GM18526 (cell line): ENCODE measurements around the gene N4BP2L1.

Experiments
- POLR2A ChIP-seq: IDR thresholded peaks from 3 replicates; pipeline ENCODE4 v1.6.1; 2011; ENCODE audit not compliant: insufficient read length; ENCODE audit errors: extremely low read depth

Gene N4BP2L1

GRCh38 chr13:32446773-32447465, 19.0 kb upstream of the N4BP2L1 start:
- TF ChIP-seq POLR2A, result no peak

- no peak for TF ChIP-seq POLR2A
Observed at GRCh38 chr13:32446220-32446619, 18.3 kb upstream of the N4BP2L1 start.

- no peak for TF ChIP-seq POLR2A
Observed at GRCh38 chr13:32445461-32445860, 17.5 kb upstream of the N4BP2L1 start.

- no peak for TF ChIP-seq POLR2A
Observed at GRCh38 chr13:32443111-32443510, 15.2 kb upstream of the N4BP2L1 start.

GRCh38 chr13:32438871-32439270, 10.9 kb upstream of the N4BP2L1 start:
- no peak for TF ChIP-seq POLR2A

- TF ChIP-seq POLR2A, result no peak
Observed at GRCh38 chr13:32432856-32433255, 4.9 kb upstream of the N4BP2L1 start.

GRCh38 chr13:32431361-32431760, 3.4 kb upstream of the N4BP2L1 start:
- TF ChIP-seq POLR2A, result no peak

GRCh38 chr13:32430018-32430747, 2.3 kb upstream of the N4BP2L1 start:
- no peak for TF ChIP-seq POLR2A

GRCh38 chr13:32429433-32429909, 1.5 kb upstream of the N4BP2L1 start:
- TF ChIP-seq POLR2A, result no peak

- no peak for TF ChIP-seq POLR2A
Observed at GRCh38 chr13:32428581-32429432, 877 bp upstream of the N4BP2L1 start.

- peak; percentile 44 for TF ChIP-seq POLR2A
Observed at GRCh38 chr13:32426990-32427851, 709 bp downstream of the N4BP2L1 start.

GRCh38 chr13:32426191-32426989, 1.5 kb downstream of the N4BP2L1 start:
- TF ChIP-seq POLR2A, result no peak

GRCh38 chr13:32425158-32425557, 2.8 kb downstream of the N4BP2L1 start:
- no peak for TF ChIP-seq POLR2A

GRCh38 chr13:32423592-32423991, 4.3 kb downstream of the N4BP2L1 start:
- TF ChIP-seq POLR2A, result no peak
